Pons (tissue), 1 donor: ENCODE results near the gene OSBPL6.
"Not testable (repeated sequence)": the region's sequence is repeated elsewhere in the genome, so short reads cannot be mapped to it uniquely, and the experiment has no call there.

ENCODE experiments used
- DNase-seq: peaks from one replicate; pipeline ENCODE4 v3.0.0-alpha.2; 2016; ENCODE audit warnings: low spot score

The OSBPL6 gene

DNA sequence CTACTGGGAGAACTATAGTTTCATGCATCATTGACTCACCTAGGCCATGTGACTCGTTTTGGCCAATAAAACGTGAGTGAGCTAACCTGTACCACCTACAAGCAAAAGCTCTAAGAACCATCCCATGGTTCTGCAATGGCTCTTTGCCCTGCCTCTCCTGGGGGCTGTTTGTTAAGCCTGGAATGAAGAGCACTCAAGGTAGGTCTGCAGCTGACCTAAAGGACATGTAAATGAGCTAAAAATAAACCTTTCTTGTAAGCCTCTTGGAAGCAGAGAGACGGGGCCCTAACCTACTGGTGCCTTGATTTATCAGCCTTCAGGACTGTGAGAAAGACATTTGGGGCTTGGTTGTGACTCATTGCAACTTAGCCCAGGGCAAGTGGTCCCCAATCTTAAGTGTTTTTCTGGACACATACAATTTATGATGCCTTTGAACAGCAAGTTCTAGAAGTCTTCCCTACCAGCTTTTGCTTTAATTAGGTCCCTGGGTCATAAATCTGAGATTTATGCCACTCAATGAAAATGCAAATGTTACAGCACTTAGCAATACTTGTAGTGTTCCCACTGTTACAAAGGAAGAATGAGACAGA is 107.4 kb downstream of the OSBPL6 start:
- no peak for DNase-seq

DNA sequence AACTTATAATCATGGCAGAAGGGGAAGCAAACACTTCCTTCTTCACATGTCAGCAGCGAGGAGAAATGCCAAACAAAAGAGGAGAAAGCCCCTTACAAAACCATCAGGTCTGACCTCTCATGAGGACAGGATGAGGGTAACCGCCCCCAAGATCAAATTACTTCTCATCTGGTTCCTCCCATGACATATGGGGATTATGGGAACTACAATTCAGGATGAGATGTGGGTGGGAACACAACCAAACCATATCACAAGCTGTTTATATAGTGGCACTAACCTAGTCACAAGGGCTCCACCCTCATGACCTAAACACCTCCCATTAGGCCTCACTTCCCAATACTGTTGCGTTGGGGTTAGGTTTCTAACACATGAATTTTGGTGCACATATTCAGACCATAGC is 110.0 kb downstream of the OSBPL6 start:
- DNase-seq = no peak

DNA sequence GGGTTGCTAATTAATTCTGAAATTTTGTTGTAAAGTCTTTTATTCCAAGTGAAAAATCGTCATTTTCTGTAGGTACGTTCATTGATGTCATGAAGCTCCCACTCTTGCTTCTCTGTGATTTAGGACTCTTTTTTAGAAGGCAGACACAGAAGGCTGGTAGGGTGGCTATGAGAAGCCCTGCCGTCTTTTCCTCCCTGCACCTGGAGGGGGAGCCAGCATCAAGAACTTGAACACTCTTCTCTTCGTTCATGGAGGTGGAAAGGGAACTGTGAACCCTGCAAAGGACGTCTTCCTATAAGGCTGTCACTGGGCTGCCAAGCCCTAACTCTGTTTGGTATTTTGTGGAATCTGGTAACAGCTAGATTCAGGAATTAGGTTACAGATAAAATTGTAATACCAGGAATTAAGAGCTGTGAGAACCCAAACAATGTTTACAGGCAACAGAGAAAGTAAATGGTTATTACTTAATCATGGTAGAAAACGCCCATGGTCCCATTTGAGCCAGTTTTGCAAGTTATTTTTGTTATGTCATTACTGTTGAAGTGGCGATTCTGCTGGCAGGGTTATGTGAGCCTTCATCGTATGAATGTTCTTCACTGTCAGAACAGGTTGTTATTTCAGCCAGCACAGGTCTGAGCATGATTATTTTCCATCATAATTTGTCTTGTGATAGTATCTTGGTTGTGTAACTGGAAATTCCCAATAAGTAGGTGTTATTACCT is 112.2 kb downstream of the OSBPL6 start:
- DNase-seq = peak; percentile 49

DNA sequence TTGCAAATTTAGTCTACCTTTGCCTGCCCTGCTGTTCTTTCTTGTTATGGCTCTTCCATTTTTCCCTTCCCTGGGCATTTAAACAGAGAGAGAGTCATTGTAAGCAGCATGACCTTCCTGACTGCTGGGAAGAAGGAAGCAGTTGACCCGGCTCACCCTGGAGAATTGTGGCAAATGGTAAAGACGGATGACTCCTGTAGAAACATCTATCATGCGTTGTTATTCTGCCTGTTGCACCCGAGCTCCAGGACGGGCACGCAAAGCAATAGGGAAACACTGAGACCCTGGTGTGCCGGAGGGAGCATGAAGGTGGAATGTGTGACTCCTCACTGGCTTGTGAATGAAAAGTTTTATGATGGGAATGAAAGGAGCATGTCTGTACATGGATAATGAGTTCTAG is 113.3 kb downstream of the OSBPL6 start:
- DNase-seq = no peak

DNA sequence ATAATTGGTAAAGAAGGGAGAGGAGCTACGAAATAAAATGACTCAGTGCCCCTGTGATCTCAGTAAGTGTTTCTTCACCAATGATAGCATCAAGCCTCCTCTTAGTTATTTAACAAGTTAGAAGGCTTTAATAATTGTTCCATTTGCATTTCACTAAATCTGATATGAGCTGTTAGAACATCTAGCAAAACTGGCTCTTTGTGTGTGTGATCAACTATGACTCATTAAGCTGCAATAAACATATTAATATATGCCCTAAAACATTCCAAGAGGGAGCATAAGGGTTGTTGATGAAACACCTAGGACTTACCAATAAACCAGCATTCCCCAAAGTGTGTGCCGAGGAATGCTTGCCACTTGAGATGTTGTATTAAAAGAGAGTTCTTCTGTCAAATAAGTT is 115.2 kb downstream of the OSBPL6 start:
- no peak for DNase-seq

DNA sequence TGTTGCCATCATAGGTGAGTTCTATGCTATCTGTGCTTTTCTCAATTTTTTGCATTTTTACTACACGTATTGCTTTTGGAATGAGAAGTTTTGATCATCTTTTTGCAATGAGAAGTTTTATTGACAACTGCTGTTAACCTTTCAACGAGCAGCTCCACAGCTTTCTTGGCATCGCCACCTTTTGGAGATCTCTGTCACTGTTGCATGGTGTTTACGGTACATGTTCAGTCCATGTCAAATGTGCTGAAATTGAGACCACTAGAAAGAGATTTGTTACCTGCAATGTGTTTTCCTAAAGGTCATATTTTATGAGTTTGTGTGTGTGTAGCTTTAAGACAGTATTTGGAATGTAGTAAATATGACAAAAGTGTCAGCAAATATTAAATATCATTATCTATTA is 120.8 kb downstream of the OSBPL6 start:
- no peak for DNase-seq

DNA sequence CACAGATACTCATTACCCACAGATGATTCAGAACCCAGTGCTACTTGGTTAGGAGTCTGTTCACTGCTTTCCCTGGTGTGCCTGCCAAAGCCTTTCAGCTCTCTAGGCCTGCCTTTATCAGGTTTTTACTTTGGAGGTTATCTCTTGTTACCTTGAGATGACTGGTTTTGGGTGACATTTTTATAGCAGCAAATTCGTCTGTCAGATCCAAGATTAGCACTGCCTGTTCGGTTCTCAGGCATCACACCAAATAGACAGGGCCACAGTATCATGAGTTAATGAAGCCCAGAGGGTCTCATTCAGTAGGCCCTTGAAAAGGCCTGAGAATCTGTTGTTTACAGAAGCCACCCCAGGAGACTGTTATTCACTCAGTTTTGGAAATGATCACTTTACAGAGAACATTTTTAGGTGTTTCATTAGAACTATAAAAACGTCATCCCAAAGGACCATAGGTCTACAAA is 121.2 kb downstream of the OSBPL6 start:
- DNase-seq = no peak

DNA sequence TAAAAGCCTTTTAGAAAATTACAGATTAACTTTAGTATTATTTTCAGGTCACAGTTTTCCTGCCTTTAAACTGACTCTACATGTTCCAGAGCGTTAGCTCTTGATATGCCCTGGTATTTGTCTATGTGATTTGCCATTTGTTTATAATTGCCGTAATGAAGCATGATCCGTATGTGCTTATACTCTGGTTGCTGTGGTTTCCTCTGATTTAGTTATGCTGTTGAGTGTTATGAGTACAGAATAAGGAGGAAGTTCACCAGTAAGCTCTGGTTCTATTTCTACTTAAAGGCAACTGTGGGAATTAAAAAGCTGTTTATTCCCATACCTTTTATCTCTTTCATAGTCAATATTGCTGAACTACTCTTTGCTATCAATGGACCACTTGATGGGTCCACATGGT is 123.5 kb downstream of the OSBPL6 start:
- DNase-seq = no peak

DNA sequence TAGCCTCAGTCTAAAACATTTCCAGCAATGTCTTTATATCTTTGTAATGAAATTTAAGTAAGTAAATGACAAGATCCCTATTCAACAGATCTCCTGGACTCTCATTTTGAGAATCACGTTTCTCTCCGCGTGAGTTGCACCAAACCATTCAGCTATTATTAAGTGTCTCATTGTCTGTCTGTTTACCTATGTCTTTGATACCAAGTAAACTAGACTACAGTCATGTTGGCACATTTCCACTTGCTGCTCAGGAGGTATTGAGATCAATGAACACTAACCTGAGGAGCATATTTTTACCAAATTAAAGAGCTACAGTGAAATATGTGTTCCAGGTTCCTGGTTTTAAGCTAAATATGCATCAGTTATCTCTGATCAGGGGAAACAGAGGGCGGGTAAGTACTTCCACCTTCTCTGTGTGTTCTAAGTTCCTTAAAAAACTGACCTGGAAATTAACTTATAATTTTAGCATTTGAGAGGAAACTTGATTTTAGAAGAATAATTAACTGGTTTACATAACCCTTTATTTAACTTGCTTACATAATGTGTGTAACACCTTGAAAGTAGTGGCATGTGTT is 125.8 kb downstream of the OSBPL6 start:
- DNase-seq = no peak

DNA sequence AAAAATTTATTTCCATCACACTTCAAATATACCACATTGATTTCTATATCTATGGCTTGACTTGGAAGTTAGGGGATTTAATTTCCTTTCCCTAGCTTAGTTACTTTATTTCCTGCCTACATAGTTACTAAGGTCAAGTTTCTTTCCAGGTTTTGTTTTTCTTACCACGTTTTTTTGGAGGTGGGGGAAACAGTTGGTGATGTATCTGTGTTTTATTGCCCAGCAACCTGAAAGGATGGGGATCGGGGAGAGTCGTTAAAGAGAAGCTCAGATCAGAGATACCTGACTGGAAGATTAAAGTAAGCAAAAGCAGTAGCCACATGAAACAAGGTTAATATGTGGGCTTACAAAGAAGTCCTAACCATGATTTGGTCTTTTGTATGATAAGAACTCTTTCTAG is 127.8 kb downstream of the OSBPL6 start:
- no peak for DNase-seq

DNA sequence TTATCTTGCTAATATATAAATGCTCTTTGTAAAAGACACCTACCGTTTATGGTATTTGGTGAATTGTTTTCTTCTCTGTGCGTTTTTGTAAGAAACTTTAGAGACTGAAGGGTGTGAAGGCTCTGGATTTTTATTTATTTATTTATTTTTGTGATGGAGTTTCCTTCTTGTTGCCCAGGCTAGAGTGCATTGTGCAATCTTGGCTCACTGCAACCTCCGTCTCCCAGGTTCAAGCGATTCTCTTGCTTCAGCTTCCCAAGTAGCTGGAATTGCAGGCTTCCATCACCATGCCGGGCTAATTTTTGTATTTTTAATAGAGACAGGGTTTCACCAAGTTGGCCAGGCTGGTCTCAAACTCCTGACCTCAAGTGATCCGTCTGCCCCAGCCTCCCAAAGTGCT is 129.0 kb downstream of the OSBPL6 start:
- DNase-seq = not testable (repeated sequence)

DNA sequence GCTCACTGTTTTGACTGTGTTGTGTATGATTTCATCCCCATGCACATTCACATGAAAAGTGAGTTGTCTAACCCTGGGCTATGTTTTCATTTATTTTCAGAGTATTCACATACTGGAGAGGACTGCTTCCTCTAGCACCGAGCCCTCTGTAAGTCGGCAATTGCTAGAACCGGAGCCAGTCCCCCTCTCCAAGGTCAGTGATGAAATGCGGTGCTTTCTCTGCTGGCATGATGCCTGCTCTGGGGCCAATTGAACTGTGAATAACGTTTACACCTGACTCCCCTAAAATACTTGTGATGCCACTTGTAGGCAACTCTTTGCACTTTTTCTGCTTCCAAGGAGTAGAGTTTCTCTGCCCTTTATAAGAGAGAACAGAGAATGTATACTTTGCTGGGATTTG is 129.8 kb downstream of the OSBPL6 start:
- DNase-seq = peak; percentile 20

DNA sequence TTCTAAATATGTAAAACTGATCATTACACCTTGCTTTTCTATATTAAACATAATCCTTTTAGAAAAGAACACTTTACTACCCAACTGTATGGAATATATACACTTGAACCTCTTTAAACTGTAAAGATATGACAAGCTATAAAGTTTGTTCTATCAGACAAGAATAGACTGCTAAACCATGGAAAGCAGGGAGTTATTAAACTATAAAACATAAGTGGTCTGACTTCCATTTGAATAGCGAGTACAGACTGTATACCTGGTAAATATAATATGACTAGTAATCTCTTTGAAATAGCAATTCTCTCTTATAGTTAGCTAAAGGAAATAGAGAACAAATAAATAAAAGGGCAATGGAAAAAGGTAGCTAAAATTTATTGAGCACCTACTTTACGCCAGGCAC is 131.0 kb downstream of the OSBPL6 start:
- no peak for DNase-seq

DNA sequence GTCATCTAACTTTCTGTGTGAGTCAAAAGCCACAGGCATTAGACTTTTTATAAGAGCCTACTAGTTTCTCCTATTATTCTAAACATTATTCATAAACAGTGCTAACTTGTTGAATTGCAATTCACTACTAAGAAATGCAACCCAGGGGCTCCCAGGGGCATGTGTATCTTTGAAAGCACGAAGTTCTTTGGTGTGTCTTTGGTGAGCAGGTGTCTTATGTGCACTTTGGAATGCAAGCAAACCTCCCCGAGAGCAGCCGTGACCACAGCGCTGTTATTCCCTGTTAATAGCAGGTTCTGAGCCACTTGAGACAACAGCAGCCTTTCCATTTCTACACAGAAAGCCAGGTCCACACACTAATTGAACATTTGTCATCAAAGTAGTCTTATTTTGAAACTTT is 133.2 kb downstream of the OSBPL6 start:
- no peak for DNase-seq

DNA sequence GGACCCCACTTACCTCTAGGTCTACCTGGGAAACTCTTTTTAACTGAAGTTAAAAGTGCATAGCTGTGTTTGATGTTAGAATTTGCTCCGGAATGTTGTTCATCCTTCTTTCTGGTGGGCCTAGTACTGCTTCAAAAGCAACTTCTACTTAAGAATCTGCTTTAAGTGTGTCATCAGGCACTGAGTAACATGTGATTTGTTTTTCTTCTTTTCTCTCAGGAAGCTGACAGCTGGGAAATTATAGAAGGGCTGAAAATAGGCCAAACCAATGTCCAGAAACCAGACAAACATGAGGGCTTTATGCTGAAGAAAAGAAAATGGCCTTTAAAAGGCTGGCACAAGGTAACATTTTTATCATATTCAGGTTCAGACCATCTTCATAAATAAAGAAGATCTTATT is 133.7 kb downstream of the OSBPL6 start:
- peak; percentile 68 for DNase-seq

DNA sequence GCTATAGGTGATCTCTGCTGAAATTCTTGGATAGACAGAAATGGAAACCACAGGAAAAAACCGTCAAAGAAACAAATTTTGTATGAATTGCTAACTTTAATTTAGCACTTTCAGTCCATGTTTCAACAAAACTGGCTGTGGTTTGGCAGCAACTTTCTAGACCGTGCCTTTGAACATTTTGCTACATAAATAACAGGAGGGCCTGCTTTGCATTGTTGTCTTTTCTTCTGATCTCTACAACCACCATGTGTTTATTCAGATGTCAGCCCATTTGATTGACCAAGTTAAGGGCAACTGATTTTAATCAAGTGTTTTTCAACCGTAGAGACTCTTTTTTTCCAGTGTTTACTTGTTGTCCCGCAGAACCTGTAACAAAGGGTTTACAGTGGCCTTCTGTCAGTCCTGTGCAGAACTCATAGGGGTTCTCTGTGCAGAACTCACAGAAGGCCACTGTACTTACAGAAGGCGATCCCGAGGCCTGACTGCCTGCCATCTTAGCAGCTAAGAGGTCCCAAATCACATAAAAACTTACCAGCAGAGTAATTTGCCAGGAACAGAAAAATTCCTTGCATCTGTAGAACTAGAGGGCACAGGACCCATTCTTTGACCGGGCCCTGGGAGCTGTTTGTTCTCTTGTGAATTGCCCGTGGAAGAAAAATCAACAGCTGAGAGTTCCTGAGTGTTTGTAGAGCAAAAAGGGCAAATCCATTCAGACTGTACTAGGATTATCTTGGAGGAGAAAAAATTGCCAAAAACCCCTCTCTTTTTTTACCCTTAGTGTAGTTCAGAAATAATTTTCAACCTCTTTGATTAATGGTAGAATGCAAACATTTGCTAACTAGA is 136.1 kb downstream of the OSBPL6 start:
- DNase-seq = no peak

DNA sequence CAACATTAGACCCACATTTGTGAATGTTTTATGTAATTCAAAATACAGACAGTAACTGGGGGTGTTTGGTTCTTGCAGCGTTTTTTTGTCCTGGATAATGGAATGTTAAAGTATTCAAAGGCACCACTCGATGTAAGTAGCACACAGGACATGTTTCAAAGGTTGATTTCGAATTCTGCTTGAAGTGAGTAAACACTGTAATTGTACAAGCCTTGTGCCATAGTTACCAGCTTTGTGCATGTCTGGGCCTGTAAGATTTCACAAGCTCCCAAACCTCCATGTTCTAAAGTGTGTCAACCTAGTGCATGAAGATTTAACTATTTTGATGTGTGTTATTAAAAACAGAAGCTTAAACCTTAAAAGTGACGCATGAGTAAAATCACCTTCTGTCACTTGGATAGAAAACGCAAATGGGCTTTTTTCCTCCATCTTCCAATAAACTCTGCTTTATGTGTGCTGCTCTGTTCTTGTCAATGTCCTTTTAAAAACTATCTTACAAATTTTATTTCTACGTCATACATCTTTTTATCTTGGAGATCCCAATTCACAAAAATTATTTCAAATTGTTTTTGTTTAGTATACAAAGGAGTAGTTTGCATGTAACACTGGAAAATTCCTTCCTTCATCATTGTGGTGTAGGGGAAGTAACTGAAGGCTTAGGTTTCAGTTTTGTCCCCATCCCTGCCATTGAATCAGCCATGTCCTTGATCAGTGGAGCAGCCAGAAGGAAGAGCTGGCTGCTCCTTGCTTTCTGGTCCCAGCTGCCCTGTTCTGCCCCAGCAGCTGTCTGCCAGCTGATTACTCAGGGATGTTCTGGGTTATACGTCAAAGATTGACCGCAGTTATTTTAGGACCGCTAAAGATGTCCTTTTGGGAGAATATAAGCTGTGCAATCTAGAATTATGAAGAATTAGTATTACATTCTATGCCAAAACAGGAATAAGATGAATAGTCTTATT is 137.4 kb downstream of the OSBPL6 start:
- DNase-seq = no peak

DNA sequence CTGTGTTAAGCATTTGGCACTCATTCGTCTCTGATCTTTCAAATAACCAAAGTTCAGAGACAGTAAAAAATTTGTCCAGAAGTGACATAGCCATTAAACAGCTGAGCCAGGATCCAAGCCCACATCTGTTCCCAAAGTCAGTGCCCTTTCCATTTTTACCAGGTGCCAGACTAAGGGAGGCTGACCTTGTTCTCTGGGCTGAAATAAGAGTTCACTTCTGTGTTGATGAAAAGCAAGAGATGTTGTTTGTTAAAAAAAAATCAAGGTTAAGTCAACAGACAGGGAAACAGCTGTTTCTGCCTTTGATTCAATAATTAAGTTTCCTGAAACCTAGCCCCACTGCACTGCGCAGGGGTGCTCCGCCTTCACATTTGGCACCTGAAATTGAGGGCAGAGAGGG is 139.5 kb downstream of the OSBPL6 start:
- DNase-seq = no peak

DNA sequence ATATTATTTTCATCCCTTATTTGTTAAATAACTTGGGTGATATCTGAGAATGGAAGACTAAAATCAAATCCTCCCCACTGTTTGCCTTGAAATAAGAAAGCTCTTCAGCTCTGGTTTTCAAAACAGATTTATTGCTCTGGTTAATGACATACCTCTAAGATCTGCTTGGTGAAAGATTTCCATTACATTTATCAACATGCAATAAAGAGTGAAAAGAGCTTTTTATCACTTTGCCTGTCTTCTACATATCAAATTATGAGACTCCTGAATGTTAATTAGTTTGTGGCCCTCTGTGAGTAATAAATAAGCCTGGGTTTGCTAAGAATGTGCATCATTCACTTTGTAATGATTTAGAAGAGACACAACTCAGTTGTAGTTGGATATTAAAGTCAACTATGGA is 140.9 kb downstream of the OSBPL6 start:
- no peak for DNase-seq

DNA sequence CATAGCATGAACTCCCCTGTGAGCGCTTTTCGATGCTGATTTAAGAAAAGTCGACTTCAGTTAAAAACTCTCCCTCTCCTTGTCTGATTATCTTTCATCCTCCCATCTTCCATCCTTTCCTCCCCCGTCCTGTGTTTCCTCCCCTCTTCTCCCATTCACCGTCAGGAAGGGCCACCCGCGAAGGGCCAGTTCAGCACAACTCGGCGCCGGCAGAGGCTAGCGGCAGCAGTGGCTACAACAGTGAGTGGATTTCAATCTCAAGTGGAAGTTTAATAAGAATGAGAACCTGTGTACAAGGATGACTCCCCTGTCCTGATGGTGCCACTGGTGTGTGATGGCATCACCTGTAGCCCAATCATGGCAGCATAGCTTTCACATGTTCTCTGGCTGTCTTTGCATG is 149.8 kb downstream of the OSBPL6 start:
- no peak for DNase-seq

DNA sequence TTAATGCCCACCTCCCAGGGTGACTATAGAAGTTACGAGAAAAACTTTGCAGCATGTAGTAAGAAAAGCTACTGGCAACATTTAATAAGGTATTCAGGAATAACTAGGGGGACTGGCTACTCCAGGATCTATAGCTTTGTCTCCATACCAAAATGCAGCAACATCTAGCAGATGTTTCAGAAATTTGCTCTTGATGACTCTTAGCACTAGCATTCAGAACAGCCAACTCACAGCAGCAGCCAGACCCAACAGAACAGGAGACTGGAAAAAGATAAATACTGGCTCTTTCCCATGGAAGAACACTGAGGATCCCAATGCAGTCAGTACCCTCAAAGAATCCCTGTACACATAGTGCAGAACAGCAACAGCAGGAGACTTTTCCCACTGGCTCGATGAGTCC is 151.6 kb downstream of the OSBPL6 start:
- DNase-seq = no peak

DNA sequence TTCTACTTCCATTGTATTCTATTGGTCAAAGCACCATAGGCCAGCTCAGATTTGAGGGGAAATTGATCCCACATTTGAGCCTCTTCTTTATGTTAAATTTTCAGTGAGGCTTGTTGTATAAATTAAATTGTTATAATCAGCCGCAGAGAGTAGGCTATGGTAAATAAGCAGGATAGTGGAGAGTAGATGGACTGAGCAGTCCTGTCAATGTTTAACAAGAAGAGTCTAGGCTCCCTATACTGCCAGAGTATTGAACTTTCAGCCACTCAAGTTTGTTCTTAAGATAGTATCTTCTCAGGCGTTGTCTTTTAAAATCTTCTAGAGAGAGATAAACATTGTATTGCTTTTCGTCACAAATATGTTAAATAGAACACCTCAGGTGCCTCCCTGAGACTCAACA is 155.7 kb downstream of the OSBPL6 start:
- DNase-seq = no peak
